ENCODE results near the gene PHYKPL.

PHYKPL gene

DNA sequence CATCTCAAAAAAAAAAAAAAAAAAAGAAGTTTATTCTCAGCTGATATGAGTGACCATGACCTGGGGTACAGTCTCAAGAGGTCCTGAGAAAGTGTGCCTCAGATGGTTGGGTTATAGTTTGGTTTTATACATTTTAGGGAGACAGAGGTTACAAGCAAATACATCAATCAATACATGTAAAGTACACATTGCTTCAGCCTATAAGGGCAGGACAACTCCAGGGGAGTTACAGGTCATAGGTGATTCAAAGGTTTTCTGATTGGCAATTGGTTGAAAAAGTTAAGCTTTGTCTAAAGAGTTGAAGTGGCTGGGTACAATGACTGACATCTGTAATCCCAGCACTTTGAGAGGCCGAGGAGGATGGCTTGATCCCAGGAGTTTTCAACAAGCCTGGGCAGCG is 43.2 kb downstream of the PHYKPL start:
- DNase-seq (ENCODE audit: low read depth) = no peak

GRCh38 chr5:178187014-178187413 is 45.6 kb downstream of the PHYKPL start, which contains the start of gene GMCL2:
TSS of gene GMCL2 (minus strand) at chr5:178187371. CDS start at chr5:178187299, 72 bp downstream.
- DNase-seq (ENCODE audit: low read depth) = no peak

DNA sequence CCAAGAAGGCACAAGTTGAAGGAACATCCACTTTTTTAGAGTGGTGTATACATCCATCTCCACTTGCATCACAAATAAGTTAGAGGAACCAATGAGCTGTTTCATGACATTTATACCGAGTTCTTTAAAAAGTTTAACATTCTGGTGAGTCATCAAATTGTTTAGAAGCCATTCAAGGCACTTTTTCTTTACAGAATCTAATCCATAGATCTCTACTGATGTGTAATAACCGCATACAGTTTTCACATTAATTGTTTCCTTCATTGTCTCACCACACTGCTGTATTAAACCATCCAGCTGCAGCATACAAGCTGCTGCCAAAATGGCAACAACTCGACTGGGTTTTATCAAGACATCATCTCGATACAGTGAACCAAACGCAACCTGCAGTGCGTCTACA is 46.2 kb downstream of the PHYKPL start:
- no peak for DNase-seq (ENCODE audit: low read depth)

DNA sequence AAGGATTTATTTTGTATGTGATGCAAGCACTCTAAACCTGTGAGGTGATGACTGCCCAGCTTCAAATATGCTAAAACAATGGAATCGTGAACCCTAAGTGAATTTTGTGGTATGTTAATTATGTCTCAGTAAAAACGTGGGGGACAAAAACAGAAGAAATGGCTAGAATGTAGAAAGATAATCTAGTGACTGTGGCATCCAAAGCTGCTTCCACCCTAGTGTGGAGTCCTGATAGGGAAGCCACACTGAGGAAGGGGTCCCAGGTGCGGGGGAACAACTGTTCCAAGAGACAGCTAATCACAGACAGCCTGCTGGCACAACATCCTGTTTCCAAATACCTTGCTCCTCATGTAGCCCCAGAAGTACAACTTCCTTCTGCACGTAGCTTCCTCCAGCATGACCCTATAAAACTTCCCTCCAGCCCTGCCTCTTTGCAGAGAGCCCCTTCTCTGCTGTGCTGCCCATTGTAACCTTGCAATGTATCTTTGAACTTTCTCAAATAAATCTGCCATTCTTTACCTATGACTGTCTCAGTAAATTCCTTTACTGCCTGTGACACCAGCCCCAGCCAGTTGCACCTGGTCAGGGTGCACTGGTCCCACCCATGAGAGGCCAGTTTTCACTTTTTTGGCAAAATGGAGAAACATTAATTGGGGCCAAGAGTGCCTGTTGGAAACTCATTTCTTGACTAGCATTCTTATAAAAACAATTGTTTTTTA is 50.3 kb downstream of the PHYKPL start:
- no peak for DNase-seq (ENCODE audit: low read depth)

- DNase-seq (ENCODE audit: low read depth) = no peak
These were observed 52.3 kb downstream of the PHYKPL start for GRCh38 chr5:178180141-178180863.

GRCh38 chr5:178177569-178177968 is 55.0 kb downstream of the PHYKPL start:
- DNase-seq (ENCODE audit: low read depth) = no peak

DNA sequence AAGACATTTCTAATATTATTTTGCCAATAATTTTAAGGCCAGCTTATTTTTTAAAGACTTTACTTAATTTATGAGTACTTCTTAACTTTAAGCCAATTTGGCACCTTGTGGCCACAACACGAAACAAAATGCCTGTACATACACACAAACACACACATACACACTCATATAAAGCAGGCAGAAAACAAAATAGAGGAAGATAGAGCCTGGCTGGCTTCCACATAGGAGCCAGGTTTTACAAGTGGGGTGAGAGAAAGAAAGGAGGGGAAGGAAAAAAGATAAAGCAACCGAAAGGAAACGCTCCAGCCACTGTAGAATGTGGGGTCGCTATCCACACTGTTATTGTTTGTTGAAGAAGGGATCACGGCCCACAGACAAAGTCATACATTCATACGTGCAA is 55.8 kb downstream of the PHYKPL start:
- DNase-seq (ENCODE audit: low read depth) = no peak

DNA sequence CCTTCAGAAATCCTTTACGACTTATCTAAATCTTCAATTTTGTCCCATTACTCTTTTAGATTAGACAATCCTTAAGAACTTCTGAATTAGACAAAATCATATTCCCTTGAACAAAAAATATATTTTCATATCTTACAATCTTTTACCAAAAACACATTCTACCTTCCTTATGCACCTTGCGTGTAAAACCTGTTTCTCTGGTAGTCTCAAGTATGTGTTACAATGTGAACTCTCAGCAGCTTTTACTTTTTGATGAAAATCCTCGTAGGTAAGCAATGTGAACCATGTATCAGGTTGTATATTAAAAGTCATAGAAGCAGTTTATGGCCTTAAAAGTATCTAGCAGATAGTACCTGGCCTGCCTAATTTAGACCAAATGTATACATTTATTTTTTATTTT is 58.1 kb downstream of the PHYKPL start:
- no peak for DNase-seq (ENCODE audit: low read depth)

- no peak for DNase-seq (ENCODE audit: low read depth)
These were observed 62.1 kb downstream of the PHYKPL start for GRCh38 chr5:178170455-178170854.

DNA sequence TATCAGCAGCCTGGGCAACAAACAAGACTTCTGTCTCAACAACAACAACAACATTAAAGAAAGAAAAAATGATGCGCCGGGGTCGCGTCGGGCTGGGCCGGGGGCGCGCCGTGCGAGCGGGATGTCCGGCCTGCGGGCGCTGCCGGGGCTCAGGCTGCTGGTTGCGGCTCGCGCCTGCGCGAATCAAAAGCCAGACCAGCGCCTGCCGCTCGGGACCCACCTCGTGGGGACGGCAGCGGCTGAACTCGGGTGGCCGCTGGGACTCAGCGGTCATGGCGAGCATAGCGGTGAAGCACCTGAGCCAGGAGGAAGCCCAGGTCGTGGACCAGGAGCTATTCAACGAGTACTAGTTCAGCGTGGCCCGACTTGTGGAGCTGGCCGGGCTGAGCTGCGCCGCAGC is 67.0 kb downstream of the PHYKPL start:
- DNase-seq (ENCODE audit: low read depth) = no peak

GRCh38 chr5:178163772-178164735 is 68.5 kb downstream of the PHYKPL start:
- no peak for DNase-seq (ENCODE audit: low read depth)

DNA sequence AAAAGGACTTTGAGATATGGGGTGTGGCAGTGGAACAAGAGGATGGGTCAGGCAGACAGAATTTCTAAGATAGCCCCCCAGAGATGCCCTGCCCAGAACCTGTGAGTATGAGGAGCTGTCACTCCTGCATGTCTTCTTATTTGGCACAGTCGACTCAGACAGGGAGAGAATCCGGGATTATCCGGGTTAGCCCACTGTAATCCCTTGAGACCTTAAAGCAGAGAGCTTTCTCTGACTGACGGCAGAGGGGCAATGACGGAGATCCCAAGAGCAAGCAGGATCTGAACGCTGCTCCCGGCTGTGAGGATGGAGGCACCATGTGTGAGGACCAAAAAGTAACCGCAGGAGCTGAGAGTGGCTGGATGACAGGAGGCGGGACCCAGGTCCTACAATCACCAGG is 70.1 kb downstream of the PHYKPL start:
- no peak for DNase-seq (ENCODE audit: low read depth)

GRCh38 chr5:178160176-178160575 is 72.4 kb downstream of the PHYKPL start:
- no peak for DNase-seq (ENCODE audit: low read depth)

All from GM04503 (cell line).